Spleen (tissue), 11 donors: ENCODE measurements around the gene UNC5A. TPM values are rescaled to one million over a fixed set of nuclear protein-coding genes. Genes with fewer than 3 reads are reported as not detected.
A peak's percentile ranks its signal among the peaks of the same experiment; 100 is the strongest.

Experiments
- DNase-seq: peaks from one replicate; pipeline ENCODE4 v3.0.0-alpha.2; 2020
- H3K27ac ChIP-seq, 8 donors: fragments of 200-600 bp; sonication (generic) in 7 of 8; 1 replicate in 4 of 8; 2 replicates in 4 of 8; pipeline versions ENCODE4 v1.5.0 to v1.8.0; 2016 to 2021; ENCODE audit warnings: inconsistent platforms in 4 of 8, mild to moderate bottlenecking in 4 of 8, moderate library complexity in 1 of 8
- H3K27me3 ChIP-seq, 7 donors: fragments of 200-600 bp; sonication (generic) in 6 of 7; replicated peaks in 1 of 7; 1 replicate in 4 of 7; 2 replicates in 3 of 7; pipeline versions ENCODE4 v1.5.0 to v1.8.0; 2016 to 2021; ENCODE audit warnings: inconsistent platforms in 3 of 7, mild to moderate bottlenecking in 1 of 7
- H3K36me3 ChIP-seq, 6 donors: fragments of 200-600 bp; sonication (generic) in 5 of 6; 1 replicate in 4 of 6; 2 replicates in 2 of 6; pipeline versions ENCODE4 v1.5.0 to v1.8.0; 2016 to 2021; ENCODE audit warnings: inconsistent platforms in 2 of 6
- H3K4me1 ChIP-seq, 6 donors: fragments of 200-600 bp; sonication (generic) in 5 of 6; 1 replicate in 3 of 6; 2 replicates in 3 of 6; pipeline versions ENCODE4 v1.5.0 to v1.8.0; 2016 to 2021; ENCODE audit warnings: inconsistent platforms in 3 of 6
- H3K4me3 ChIP-seq, 8 donors: fragments of 200-600 bp; sonication (generic) in 7 of 8; 1 replicate in 4 of 8; 2 replicates in 4 of 8; pipeline versions ENCODE4 v1.5.0 to v1.8.0; 2016 to 2021; ENCODE audit warnings: inconsistent platforms in 4 of 8, mild to moderate bottlenecking in 4 of 8, moderate library complexity in 2 of 8
- H3K9me3 ChIP-seq, 8 donors: fragments of 200-600 bp; sonication (generic) in 7 of 8; 1 replicate in 4 of 8; 2 replicates in 4 of 8; pipeline versions ENCODE4 v1.5.0 to v1.8.0; 2016 to 2021; ENCODE audit warnings: inconsistent platforms in 4 of 8
- POLR2A ChIP-seq, 3 donors: fragments of 450-650 bp; IDR thresholded peaks; one replicate each; pipeline ENCODE4 v1.5.1; 2017; ENCODE audit warnings: antibody characterized with exemption in 3 of 3, mild to moderate bottlenecking in 1 of 3
- POLR2AphosphoS5 ChIP-seq, 3 donors: sonication (generic); formaldehyde crosslinking; IDR thresholded peaks; one replicate each; pipeline ENCODE4 v1.5.1; 2017; ENCODE audit warnings: antibody characterized with exemption in 3 of 3
- WGBS, 5 donors: extraction: QIAGEN DNeasy Blood & Tissue Kit in 3 of 5; methylation state at CpG; one replicate each; pipeline versions ENCODE4 v1.1.5 to v1.1.7; 2013 to 2018; 5-methylcytosine and 5-hydroxymethylcytosine counted together
- intact Hi-C: fragments of 100-400 bp; cut with DNase I; formaldehyde crosslinking; loops from one replicate; pipeline ENCODE4 v1.15.0; 2023; ENCODE audit warnings: low total_unique reads
- polyA plus RNA-seq, 3 donors: library from polyadenylated mRNA; stranded (reverse); fragments of 200-250 nt; gene quantifications; one replicate each; pipeline ENCODE4 v1.2.1, GENCODE V29; 2013
- total RNA-seq, 7 donors: library from RNA; depleted of rRNA in 3 of 7; stranded (reverse); fragments of >200 nt in 3 of 7; fragmentation: NEBNext Ultra II Directional in 4 of 7; extraction: Animal tissue kit (Norgen Biotek cat#: 25700) in 4 of 7; gene quantifications; one replicate each; pipeline versions ENCODE4 v1.1.0 to v1.2.1, GENCODE V29; 2016 to 2021
- TF ChIP-seq, protein P1 (sequence below), 11 experiments: fragments of 200-600 bp in 7 of 11; fragments of 450-650 bp in 4 of 11; sonication (generic) in 4 of 11; IDR thresholded peaks in 8 of 11; conservative IDR thresholded peaks in 3 of 11; 1 replicate in 7 of 11; 2 replicates in 4 of 11; pipeline versions ENCODE4 v1.4.0 to v1.8.0; 2016 to 2021; ENCODE audit warnings: antibody characterized with exemption in 11 of 11, inconsistent platforms in 4 of 11, mild to moderate bottlenecking in 1 of 11
- donor health status: healthy with polysubstance abuse.
- donor health status: DM: no; HTN: no; CAD: no; lungs with moderate emphysema.
- donor health status: DM: no; HTN: no; CAD: no.
- donor health status: Bipolar disorder and iron deficiency.
- donor health status: healthy.
- donor health status: DM: no; HTN: no; CAD: no.
- donor health status: DM: yes; HTN: yes; CAD: no.

The UNC5A gene
- total and polyA plus RNA-seq, 10 donors = 0.03 to 0.06 TPM; not detected in 8

DNA sequence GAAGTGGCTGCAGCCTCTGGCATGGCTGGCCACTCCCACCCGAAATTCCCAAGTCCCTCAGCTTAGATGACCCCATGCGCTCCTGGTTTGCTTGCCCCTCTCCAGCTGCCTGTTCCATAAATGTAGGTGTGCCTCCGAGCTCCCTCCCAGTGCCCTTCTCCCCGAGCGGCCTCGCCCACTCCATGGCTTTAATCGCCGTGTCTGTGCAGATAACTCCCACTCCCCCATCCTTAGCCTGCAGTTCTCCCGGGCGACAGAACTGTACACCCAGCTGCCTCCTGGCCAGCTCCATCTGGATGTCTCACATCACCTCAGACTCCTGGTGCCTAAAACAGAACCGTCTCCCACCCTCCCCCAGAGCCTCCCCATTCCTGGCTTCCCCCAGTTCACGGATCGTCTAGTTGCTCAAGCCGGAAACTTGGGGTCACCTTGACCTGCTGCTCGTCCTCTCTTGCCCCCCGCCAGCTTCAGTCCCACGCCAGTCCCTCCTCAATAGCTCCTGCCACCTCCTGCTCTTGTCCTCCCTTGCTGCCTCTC, 64.7 kb downstream of the UNC5A start:
- intact Hi-C loops = no loop called here
- Histone ChIP-seq H3K27me3 (peaks cover 0 to 65% (median 7%) of the 10 kb centered on the region in 7 donors), H3K4me3 (no peak overlapping the region), H3K4me1 (peaks cover 0 to 13% (median 0%) of the 10 kb centered on the region in 6 donors), H3K27ac (no peak overlapping the region), H3K9me3 (no peaks in the 10 kb centered on the region), H3K36me3 (peaks cover 0 to 10% (median 0%) of the 10 kb centered on the region in 6 donors)
- WGBS, 5 donors = 63 to 77% (median 69%) methylated on average over 17 of the region's 17 CpGs
- no peak for DNase-seq
- no peak for TF ChIP-seq POLR2A (IDR thresholded peaks at IDR 0.05)
- TF ChIP-seq, protein P1, sequence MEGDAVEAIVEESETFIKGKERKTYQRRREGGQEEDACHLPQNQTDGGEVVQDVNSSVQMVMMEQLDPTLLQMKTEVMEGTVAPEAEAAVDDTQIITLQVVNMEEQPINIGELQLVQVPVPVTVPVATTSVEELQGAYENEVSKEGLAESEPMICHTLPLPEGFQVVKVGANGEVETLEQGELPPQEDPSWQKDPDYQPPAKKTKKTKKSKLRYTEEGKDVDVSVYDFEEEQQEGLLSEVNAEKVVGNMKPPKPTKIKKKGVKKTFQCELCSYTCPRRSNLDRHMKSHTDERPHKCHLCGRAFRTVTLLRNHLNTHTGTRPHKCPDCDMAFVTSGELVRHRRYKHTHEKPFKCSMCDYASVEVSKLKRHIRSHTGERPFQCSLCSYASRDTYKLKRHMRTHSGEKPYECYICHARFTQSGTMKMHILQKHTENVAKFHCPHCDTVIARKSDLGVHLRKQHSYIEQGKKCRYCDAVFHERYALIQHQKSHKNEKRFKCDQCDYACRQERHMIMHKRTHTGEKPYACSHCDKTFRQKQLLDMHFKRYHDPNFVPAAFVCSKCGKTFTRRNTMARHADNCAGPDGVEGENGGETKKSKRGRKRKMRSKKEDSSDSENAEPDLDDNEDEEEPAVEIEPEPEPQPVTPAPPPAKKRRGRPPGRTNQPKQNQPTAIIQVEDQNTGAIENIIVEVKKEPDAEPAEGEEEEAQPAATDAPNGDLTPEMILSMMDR (IDR thresholded peaks at IDR 0.05 in 8 of 11, conservative IDR thresholded peaks at IDR 0.05 in 3 of 11) = no peak
- TF ChIP-seq POLR2AphosphoS5 (IDR thresholded peaks at IDR 0.05) = no peak

DNA sequence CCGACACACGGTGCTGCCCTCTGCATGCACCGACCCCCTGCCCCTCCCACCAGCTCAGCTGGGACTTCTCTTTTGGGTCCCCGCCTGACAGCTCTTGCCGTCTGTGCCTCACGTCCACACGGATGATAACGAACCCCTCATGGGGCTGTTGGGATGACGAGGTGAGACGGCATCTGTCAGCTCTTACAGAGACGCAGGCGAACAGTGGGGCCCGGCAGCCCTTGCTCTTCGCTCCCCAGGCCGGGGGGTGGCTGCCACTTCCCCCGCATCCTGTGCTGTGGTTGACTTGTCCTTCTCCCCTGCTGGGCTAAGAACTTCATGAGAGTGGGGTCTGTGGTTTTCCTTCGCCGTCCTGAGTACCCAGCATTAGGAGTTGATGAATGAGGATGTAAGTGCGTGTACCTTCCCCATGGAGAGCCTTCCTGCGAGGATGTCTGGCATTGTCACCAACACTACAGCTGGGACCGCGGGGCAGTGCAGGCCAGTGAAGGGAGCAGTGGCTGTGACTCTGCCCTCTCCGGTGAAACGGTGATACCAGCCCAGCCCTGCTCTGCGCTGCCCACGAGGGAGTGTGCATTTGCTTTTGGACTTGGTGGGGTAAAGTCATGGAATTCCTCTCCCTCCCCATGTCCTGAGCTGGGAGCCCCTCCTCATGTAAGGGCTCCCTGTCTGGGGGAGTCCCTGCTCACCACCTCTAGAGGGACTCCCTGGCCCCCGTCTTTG, 65.6 kb downstream of the UNC5A start:
- Histone ChIP-seq H3K27ac (no peak overlapping the region), H3K9me3 (no peaks in the 10 kb centered on the region), H3K27me3 (peaks cover 0 to 67% (median 7%) of the 10 kb centered on the region in 7 donors), H3K36me3 (peaks cover 0 to 19% (median 2%) of the 10 kb centered on the region in 6 donors), H3K4me3 (no peak overlapping the region), H3K4me1 (peaks cover 0 to 13% (median 0%) of the 10 kb centered on the region in 6 donors)
- intact Hi-C loops = no loop called here
- 14 to 18% (median 15%) methylated on average over 21 to 27 of the region's 27 CpGs for WGBS, 5 donors
- no peak for DNase-seq
- TF ChIP-seq, protein P1 (IDR thresholded peaks at IDR 0.05 in 8 of 11, conservative IDR thresholded peaks at IDR 0.05 in 3 of 11) = no peak
- TF ChIP-seq POLR2AphosphoS5 (IDR thresholded peaks at IDR 0.05) (peak; percentile 12 to 80 (median 22)), POLR2A (IDR thresholded peaks at IDR 0.05) (no peak)

DNA sequence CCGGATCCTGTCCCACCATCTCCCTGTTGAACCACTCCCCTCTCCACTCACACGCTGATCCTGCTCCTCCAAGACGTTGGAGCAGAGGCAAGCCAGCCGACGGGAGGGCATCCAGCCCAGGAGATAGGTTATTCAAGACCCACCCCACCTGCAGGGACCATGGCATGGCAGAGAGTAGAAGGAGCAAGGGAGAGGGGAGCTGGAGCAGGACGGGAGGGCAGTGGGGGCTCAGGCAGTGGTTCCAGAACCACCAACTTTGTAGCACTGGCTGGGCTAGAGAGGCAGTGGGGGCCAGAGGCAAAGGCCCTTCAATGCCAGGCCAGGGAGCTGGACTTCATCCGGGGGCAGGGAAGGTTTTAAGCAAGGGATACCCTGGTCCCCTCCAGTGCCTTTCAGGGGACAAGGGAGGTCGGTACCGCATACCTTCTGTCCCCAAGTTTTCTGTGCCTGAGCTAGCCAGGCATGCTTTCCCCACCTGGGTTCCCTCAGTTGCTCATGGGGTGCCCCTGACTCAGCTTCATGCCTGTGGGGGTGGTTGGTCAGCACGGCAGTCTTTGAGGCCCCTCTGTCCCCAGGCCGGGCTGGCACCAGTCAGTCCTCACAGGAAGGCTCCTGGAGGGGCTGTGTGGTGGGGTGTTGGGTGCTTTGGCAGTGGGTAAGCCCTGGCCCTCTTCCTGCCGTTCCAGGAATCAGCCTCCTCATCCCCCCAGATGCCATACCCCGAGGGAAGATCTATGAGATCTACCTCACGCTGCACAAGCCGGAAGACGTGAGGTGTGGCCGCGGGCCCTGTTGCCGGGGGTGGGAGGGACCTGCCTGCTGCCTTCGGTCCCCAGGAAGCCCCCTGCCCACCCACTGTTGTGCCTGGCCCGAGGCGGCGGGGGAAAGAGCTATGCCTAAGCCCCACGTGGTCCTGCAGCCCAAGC, 66.4 kb downstream of the UNC5A start:
- no peaks in the 10 kb centered on the region for H3K9me3 ChIP-seq
- DNase-seq = no peak
- intact Hi-C loops = no loop called here
- TF ChIP-seq, protein P1 (IDR thresholded peaks at IDR 0.05 in 8 of 11, conservative IDR thresholded peaks at IDR 0.05 in 3 of 11) = no peak
- TF ChIP-seq POLR2AphosphoS5 (IDR thresholded peaks at IDR 0.05) = peak in 2 of 3 donors; percentile 15 to 69
- H3K4me1 ChIP-seq = peaks cover 0 to 13% (median 0%) of the 10 kb centered on the region in 6 donors
- peaks cover 0 to 27% (median 6%) of the 10 kb centered on the region in 6 donors for H3K36me3 ChIP-seq
- H3K27me3 ChIP-seq = peaks cover 0 to 67% (median 7%) of the 10 kb centered on the region in 7 donors
- no peak overlapping the region for H3K4me3 ChIP-seq
- H3K27ac ChIP-seq = no peak overlapping the region
- 66 to 83% (median 74%) methylated on average over 16 to 24 of the region's 24 CpGs for WGBS, 5 donors
